K562 (cell line): ENCODE results near the gene TMEM168. TPM values are rescaled to one million over a fixed set of nuclear protein-coding genes. Genes with fewer than 3 reads are reported as not detected.

Source experiments
- ATAC-seq: fragments of 200-7000 bp; cut with Tn5 transposase; 3 replicates; pipeline ENCODE4 v1.9.1; 2020; ENCODE audit warnings: moderate library complexity
- BruUV-seq: library from RNA; stranded (reverse); fragments of 400-500 nt; replicated peaks from 2 replicates; lab custom pipeline; 2021; lab: Mats Ljungman, UMichigan
- CTCF ChIA-PET: fragments of 300-600 bp; formaldehyde crosslinking; extraction: SDS; loops from one replicate; lab custom pipeline; 2021; ENCODE audit warnings: low intra/inter-chr PET ratio; lab: Yijun Ruan, JAX
- POLR2A ChIA-PET: fragments of 300-600, 350-650 bp; sonication (Branson Sonifier 250); formaldehyde crosslinking; extraction: SDS; loops from one replicate; lab custom pipeline; 2021; ENCODE audit warnings: antibody characterized with exemption, inconsistent platforms; lab: Yijun Ruan, JAX
- DNase-seq, 4 experiments: peaks; one replicate each; pipeline versions ENCODE4 v3.0.0 to v3.0.0-alpha.2; 2011 to 2018; ENCODE audit warnings: low spot score in 3 of 4, mixed read lengths in 3 of 4; ENCODE audit errors: extremely low read depth in 1 of 4
- FAIRE-seq: peaks from 2 replicates; lab custom pipeline; 2011; peaks lifted over from hg19 to GRCh38; lab: Jason Lieb, UNC
- H2AFZ ChIP-seq: 2 replicates; pipeline ENCODE4 v1.6.0; 2011; ENCODE audit warnings: low read depth, low read length, control low read depth, inconsistent platforms
- H3K27ac ChIP-seq: fragments of 200-600 bp; 3 replicates; pipeline ENCODE4 v1.8.0; 2011; ENCODE audit warnings: low read depth, mild to moderate bottlenecking, control low read depth, inconsistent platforms, low read length, moderate library complexity, mixed read lengths; ENCODE audit errors: extremely low read depth
- H3K27me3 ChIP-seq, 2 experiments: fragments of 300-600 bp in 1 of 2; 2 replicates in 1 of 2; 3 replicates in 1 of 2; pipeline versions ENCODE4 v1.6.0 to v1.8.0; 2011; ENCODE audit warnings: inconsistent platforms in 2 of 2, low read length in 2 of 2, mild to moderate bottlenecking in 1 of 2, mixed read lengths in 1 of 2, moderate library complexity in 1 of 2; ENCODE audit not compliant: control insufficient read depth in 2 of 2, insufficient read depth in 2 of 2
- H3K36me3 ChIP-seq: fragments of 300-600 bp; 3 replicates; pipeline ENCODE4 v1.8.0; 2011; ENCODE audit warnings: mild to moderate bottlenecking, low read length, inconsistent platforms; ENCODE audit not compliant: control insufficient read depth, insufficient read depth
- H3K4me1 ChIP-seq, 2 experiments: fragments of 200-600 bp in 1 of 2; replicated peaks in 1 of 2; 2 replicates in 1 of 2; 3 replicates in 1 of 2; pipeline versions ENCODE4 v1.5.1 to v1.8.0; 2011; ENCODE audit warnings: inconsistent platforms in 2 of 2, low read length in 2 of 2, mild to moderate bottlenecking in 1 of 2, mixed read lengths in 1 of 2, moderate library complexity in 1 of 2; ENCODE audit not compliant: control insufficient read depth in 2 of 2, insufficient read depth in 2 of 2
- H3K4me2 ChIP-seq: 2 replicates; pipeline ENCODE4 v1.6.1; 2011; ENCODE audit warnings: low read length, control low read depth, inconsistent platforms, mixed read lengths; ENCODE audit not compliant: insufficient read depth
- H3K4me3 ChIP-seq: fragments of 200-600 bp; sonication (generic), shearing (Covaris generic); 2 replicates; pipeline ENCODE4 v1.5.1; 2016; ENCODE audit warnings: control low read depth, inconsistent platforms
- H3K79me2 ChIP-seq: fragments of 200-600 bp; 3 replicates; pipeline ENCODE4 v1.8.0; 2011; ENCODE audit warnings: low read length, inconsistent platforms; ENCODE audit not compliant: control insufficient read depth, insufficient read depth
- H3K9ac ChIP-seq, 2 experiments: 2 replicates each; pipeline versions ENCODE4 v1.6.0 to v1.6.1; 2011; ENCODE audit warnings: low read depth in 2 of 2, low read length in 2 of 2, control low read depth in 1 of 2, inconsistent platforms in 1 of 2, mild to moderate bottlenecking in 1 of 2, mixed read lengths in 1 of 2; ENCODE audit not compliant: insufficient read depth in 1 of 2
- H3K9me1 ChIP-seq: one replicate; pipeline ENCODE4 v1.6.0; 2011; ENCODE audit warnings: inconsistent platforms, mild to moderate bottlenecking, low read length, moderate library complexity; ENCODE audit not compliant: control insufficient read depth, insufficient read depth
- H3K9me3 ChIP-seq: replicated peaks from 2 replicates; pipeline ENCODE4 v1.5.1; 2011; ENCODE audit warnings: low read depth, low read length, inconsistent platforms; ENCODE audit not compliant: control insufficient read depth, insufficient read depth
- H4K20me1 ChIP-seq: replicated peaks from 2 replicates; pipeline ENCODE4 v1.6.1; 2011; ENCODE audit warnings: low read length, inconsistent platforms, mixed read lengths; ENCODE audit not compliant: control insufficient read depth, insufficient read depth
- MEIS2 ChIP-seq: fragments of 450-650 bp; IDR thresholded peaks from 2 replicates; pipeline ENCODE4 v1.6.1; 2014; ENCODE audit warnings: mild to moderate bottlenecking; ENCODE audit not compliant: partially characterized antibody
- NFIC ChIP-seq: fragments of 450-650 bp; IDR thresholded peaks from 2 replicates; pipeline ENCODE4 v1.6.1; 2017; ENCODE audit warnings: mild to moderate bottlenecking, inconsistent platforms
- PBX2 ChIP-seq, 2 experiments: IDR thresholded peaks in 1 of 2; conservative IDR thresholded peaks in 1 of 2; 2 replicates each; pipeline ENCODE4 v1.6.1; 2016; ENCODE audit warnings: low read depth in 2 of 2, mild to moderate bottlenecking in 1 of 2, missing compliant biosample characterization in 1 of 2, missing genetic modification characterization in 1 of 2, moderate library complexity in 1 of 2
- PKNOX1 ChIP-seq: fragments of 450-650 bp; IDR thresholded peaks from 2 replicates; pipeline ENCODE4 v1.6.1; 2016
- WGBS: fragments of 100-300 bp; shearing (Covaris generic); methylation state at CpG from one replicate; pipeline ENCODE4 v1.1.6; 2016; ENCODE audit warnings: low coverage, mixed read lengths; ENCODE audit not compliant: insufficient coverage; ENCODE audit errors: missing lambda C conversion rate; 5-methylcytosine and 5-hydroxymethylcytosine counted together
- in situ Hi-C: fragments of 300-500 bp; cut with MboI; formaldehyde crosslinking; loops from 4 replicates; pipeline ENCODE4 v1.15.0; 2018; ENCODE audit warnings: inconsistent platforms, mixed read lengths
- intact Hi-C: fragments of 100-400 bp; cut with micrococcal nuclease; formaldehyde crosslinking; loops from 2 replicates; pipeline ENCODE4 v1.14.2; 2022
- polyA plus RNA-seq, 8 experiments: library from polyadenylated mRNA; depleted of rRNA in 4 of 8; stranded (reverse) in 5 of 8; unstranded in 3 of 8; fragments of >200 nt; fragmentation: Nextera tagmentation in 2 of 8; fragmentation: Illumina TruSeq in 1 of 8; extraction: Ambion mirVana in 2 of 8; extraction: Trizol in 1 of 8; gene quantifications; 2 replicates each; pipeline versions ENCODE4 v1.2.1 to v1.2.3, GENCODE V29; 2011 to 2014; ENCODE audit warnings: inconsistent platforms in 1 of 8, missing spikeins in 1 of 8
- total RNA-seq, 7 experiments: library from RNA; depleted of rRNA in 6 of 7; stranded (reverse); fragments of >200 nt in 6 of 7; fragmentation: Illumina TruSeq in 2 of 7; extraction: Trizol in 2 of 7; gene quantifications; 2 replicates each; pipeline versions ENCODE4 v1.2.1 to v1.2.3, GENCODE V29; 2011 to 2021; ENCODE audit warnings: low replicate concordance in 1 of 7

The TMEM168 gene
- total and polyA plus RNA-seq, 9 of the 15 experiments (the other 6 are each of a cell fraction or from before 2014, with no cell fraction given), result 19.7 to 50.7 (median 25.4) TPM

GRCh38 chr7:112744818-112745217, 45.4 kb downstream of the TMEM168 start:
- H2AFZ ChIP-seq, result no peak overlapping the region
- POLR2A ChIA-PET, result interaction anchor here (0.9 to 1.0 kb wide), 3 partner anchors 10 to 15 kb away, joined by 3 to 5 read pairs (median 3); no protein-coding TSS in a partner anchor
- intact Hi-C loops (no loop called here), in situ Hi-C loops (no loop called here)
- no peaks in the 10 kb centered on the region for H3K9me1 ChIP-seq
- CTCF ChIA-PET, result no interaction called here
- no peak for FAIRE-seq
- no peak overlapping the region for H3K9ac ChIP-seq
- BruUV-seq, result no TSS peak
- no peak overlapping the region for H3K27ac ChIP-seq
- no peaks in the 10 kb centered on the region for H4K20me1 ChIP-seq
- no peak overlapping the region for H3K4me3 ChIP-seq
- WGBS, result 4% methylated on average over 2 of the region's 2 CpGs
- DNase-seq, result no peak
- H3K79me2 ChIP-seq, result no peaks in the 10 kb centered on the region
- H3K4me2 ChIP-seq, result no peak overlapping the region
- no peak for ATAC-seq
- TF ChIP-seq MEIS2 (peak; percentile 69), PBX2 (CRISPR knock-in tag; IDR thresholded peaks at IDR 0.05; ENCODE audit: low read depth) (no peak), PBX2 (tag; conservative IDR thresholded peaks at IDR 0.05; ENCODE audit: low read depth) (peak; percentile 46; the same call in 1 of the 2 replicates), PKNOX1 (no peak), NFIC (peak; percentile 54)
- no peaks in the 10 kb centered on the region for H3K9me3 ChIP-seq
- H3K4me1 ChIP-seq, result no peaks in the 10 kb centered on the region
- H3K36me3 ChIP-seq, result no peaks in the 10 kb centered on the region
- no peaks in the 10 kb centered on the region for H3K27me3 ChIP-seq
